Cardiac fibroblast (primary cell): ENCODE data around the gene BCL2.
"Not testable (repeated sequence)": the region's sequence is repeated elsewhere in the genome, so short reads cannot be mapped to it uniquely, and the experiment has no call there.

Experiments
- DNase-seq, 2 donors: peaks; one replicate each; pipeline versions ENCODE4 v3.0.0 to v3.0.0-alpha.2; 2010; ENCODE audit warnings: low read depth in 2 of 2
- H3K4me3 ChIP-seq, 2 donors: replicated peaks in 1 of 2; 1 replicate in 1 of 2; 2 replicates in 1 of 2; pipeline ENCODE4 v1.5.1; 2011; ENCODE audit warnings: low read depth in 2 of 2, low read length in 2 of 2, mild to moderate bottlenecking in 2 of 2, moderate library complexity in 1 of 2
- TF ChIP-seq, protein P1 (sequence below): IDR thresholded peaks from one replicate; pipeline ENCODE4 v1.5.1; 2011; ENCODE audit warnings: low read depth, mild to moderate bottlenecking, low read length, inconsistent platforms

Gene BCL2

DNA sequence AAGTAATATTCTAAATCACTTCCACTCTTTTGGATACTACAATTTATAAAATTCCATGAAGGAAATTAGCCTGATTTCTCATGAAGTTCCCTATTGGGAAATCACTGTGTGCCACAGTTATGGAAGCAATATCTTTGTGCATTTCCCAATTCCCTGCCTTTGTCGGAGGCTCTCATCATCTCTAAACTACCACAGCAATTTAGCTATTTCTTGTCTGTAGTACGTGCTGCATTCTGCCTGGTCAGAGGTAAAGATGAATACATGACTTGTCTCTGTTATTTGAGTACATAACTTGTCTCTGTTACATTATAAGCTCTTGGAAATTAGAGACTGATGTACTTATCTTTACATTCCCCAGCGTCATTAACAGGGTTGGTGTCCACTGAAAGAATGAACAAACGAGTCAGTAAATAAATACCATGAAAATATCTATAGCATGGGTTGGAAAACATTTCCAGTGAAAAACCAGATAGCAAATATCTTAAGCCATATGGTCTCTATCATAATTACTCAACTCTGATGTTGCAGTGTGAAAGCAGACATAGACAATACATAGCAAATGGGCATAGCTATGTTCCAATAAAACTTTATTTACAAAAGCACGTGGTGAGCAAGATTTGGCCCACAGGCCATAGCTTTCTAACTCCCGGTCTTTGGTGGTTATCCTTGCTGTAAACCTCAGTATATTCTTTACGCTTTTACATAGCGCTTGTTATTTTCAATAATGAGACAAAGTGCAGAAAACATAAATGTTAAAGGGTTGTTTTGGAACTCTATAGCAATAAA, 78.8 kb downstream of the BCL2 start:
- peak in 1 of 2 donors; percentile 60 for DNase-seq
- no peak overlapping the region for H3K4me3 ChIP-seq
- TF ChIP-seq, protein P1, sequence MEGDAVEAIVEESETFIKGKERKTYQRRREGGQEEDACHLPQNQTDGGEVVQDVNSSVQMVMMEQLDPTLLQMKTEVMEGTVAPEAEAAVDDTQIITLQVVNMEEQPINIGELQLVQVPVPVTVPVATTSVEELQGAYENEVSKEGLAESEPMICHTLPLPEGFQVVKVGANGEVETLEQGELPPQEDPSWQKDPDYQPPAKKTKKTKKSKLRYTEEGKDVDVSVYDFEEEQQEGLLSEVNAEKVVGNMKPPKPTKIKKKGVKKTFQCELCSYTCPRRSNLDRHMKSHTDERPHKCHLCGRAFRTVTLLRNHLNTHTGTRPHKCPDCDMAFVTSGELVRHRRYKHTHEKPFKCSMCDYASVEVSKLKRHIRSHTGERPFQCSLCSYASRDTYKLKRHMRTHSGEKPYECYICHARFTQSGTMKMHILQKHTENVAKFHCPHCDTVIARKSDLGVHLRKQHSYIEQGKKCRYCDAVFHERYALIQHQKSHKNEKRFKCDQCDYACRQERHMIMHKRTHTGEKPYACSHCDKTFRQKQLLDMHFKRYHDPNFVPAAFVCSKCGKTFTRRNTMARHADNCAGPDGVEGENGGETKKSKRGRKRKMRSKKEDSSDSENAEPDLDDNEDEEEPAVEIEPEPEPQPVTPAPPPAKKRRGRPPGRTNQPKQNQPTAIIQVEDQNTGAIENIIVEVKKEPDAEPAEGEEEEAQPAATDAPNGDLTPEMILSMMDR, result no peak

DNA sequence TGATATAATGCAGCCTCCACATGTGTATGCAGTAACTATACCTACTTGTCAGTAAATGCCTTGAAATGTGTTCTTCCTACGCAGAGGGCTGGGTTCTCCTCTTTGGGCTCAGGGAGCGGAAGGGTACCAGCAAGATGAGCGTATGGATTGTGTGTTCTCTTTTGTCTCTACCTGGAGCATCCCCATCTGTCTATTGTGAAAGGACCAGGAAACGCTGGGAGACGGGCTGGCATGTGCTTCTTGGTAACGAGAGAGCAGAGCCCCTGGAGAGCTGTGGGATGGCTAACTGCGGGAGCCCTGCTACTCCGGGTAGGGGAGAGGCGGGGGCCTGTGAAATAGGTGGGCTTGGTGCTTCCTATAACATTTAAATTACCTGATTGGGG, 80.9 kb downstream of the BCL2 start:
- no peak overlapping the region for H3K4me3 ChIP-seq
- DNase-seq, result no peak
- TF ChIP-seq, protein P1, result no peak

DNA sequence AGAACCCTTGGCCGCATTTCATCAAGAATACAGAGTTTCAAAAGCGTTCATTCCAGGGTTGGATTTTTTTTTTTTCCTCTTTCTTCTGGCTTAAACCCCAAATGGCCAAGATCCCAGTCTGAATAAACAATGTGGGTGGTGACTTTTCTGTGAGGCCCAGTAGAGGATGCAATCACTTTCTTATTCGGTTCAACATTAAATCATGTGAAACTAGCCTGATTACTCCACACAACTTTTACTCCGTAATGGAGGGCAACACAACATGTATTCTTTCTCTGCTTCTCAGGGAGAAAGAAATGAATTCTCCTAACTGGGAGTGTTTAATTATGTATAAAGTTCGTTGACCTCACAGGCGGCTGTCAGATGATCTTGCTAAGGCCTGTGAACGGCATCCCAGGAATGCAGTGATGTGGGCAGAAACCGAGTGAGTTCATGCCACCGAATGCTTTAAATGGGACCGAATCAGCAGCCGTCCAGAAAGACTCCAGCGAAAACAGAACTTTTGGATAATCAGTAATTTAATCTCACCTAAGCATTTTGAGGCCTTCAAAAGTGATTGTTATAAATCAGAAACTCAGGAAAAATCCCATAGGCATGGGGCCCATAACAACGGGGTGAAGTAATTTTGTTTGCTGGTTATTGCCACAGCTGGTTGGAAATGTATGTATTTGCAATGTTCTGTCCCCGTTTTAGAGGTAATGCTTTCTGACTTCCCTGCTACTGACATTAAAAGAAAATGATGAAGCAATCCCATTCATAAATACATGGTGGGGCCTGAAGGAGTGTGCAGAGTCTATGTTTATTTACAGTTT, 81.5 kb downstream of the BCL2 start:
- no peak overlapping the region for H3K4me3 ChIP-seq
- TF ChIP-seq, protein P1, result no peak
- DNase-seq, result peak; percentile 93 to 95

DNA sequence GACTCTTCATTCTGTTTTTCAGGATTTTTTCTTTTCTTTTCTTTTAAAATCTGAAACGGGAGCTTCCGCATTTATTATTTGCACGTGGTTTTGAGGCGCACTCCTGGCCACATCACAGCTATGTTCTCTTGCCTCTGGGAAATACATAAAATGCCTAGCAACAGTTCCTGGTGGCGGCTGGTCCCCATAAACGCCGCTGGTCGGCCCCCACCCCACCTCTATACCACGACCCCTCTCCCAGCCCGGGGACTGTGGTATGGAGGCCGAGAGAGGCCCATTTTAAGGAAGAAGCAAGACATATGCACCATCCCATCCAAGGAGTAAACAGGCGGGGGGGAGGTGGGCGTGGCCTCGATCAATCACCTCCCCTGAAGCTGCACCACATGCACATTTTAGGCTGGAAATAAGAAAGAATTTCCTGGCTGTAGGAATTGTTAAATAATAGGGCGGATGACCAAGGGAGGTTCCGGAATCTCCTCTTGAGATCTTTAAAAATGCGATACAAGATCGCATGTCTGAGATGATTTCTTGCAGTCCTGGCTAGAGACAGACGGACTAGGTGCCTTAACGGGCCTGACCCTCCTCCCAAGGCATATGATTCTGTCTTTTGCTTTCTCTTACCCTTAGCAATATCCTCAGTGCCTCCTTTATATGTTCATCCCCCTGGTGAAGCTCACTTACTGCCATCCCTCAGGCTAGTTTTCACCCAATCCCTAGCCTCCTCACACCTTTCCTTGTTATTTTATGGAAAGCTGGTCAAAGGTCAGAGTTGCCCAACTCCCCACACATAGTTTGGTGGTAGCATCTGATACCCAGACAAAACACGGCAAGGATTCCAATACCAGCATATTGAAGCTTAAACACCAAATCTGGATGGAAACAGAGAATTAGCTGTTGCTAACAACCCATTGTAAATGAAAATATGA, 82.4 kb downstream of the BCL2 start:
- TF ChIP-seq, protein P1, result no peak
- H3K4me3 ChIP-seq, result no peak overlapping the region
- peak in 1 of 2 donors; percentile 78 for DNase-seq

DNA sequence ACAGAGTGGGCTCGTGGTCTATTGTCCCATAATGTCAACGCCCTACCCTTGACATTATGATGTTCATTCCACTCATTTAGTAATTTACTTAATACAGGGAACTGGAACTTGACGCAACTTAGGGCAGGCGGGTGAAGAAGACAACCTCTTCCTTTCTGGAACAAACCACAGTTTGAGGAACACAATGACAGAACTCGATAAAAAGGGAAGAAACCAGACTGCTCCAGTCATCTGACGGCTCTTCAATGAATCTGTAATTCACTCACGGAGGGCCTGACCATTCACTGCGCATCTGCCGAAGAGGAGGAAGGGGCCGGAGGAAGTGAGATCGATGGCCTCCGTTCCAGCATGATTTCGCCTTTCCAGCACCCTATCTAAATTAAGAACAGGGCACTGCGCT, 83.2 kb downstream of the BCL2 start:
- DNase-seq, result no peak
- TF ChIP-seq, protein P1, result no peak

DNA sequence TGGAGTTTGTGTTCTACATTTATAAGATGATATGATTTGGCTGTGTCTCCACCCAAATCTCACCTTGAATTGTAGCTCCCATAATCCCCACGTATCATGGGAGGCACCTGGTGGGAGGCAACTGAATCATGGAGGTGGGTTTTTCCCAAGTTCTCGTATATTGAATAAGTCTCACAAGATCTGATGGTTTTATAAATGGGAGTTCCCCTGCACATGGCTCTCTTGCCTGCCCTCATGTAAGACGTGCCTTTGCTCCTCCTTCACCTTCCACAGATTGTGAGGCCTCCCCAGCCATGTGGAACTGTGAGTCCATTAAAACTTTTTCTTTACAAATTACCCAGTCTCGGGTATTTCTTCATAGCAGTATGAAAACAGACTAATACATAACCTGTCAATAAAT, 83.6 kb downstream of the BCL2 start:
- DNase-seq, H3K4me3 ChIP-seq: not testable (repeated sequence)

More for the DNA sequence above, 83.2 kb downstream of the BCL2 start:
- no peak overlapping the region for H3K4me3 ChIP-seq
